ENCODE results near the gene MTARC2.

The MTARC2 gene

DNA sequence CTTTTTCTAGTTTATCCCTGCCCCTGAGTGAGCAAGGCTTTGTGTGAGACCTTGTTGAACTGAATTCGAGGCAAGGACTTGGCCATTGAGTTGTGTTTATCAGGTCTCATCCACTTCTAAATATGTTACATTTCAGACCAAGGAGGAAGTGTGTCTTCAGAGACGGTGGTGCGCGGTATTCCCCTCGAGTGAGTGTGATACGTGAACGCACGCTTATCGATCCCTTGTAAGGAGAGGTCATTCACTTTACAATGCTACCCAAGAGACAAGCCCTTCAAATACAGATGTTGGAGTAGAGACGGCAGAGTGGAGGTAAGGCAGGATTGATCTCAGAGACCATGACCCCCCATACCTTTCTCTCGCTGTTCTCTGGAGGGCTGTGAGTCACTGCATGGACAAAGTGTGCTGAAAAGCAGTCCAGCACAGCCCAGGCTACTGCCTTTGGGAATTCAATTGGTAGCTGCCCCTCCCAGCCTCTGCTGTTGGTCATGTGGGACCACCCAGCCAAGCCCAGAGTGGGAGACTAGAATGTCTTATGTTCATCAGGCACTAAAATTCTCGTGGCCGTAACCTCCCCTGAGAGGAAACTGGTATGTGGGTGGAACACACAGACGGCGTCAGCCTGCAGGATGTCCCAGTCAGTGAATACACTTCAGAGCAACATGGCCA lies 22.3 kb downstream of the MTARC2 start:
- DNase-seq, result peak; percentile 25

DNA sequence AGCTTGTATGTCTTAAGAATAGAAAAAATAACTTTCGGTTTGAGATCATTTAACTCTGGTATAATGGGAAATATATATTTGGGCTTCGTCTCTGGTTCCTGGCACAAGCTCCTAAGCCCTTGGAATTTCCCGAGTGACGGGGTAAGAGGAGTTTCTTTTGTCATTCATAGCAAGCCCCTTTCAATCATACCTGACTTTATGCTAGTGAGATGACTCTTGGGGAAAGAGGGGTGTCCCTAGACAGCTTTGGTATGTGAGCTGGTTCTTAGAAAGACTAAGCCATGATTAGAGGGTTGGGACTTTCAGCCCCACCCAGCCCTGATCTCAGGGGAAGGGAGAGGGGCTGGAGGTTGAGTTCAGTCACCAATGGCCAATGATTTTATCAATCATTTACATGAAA lies 24.7 kb downstream of the MTARC2 start:
- DNase-seq, result no peak

DNA sequence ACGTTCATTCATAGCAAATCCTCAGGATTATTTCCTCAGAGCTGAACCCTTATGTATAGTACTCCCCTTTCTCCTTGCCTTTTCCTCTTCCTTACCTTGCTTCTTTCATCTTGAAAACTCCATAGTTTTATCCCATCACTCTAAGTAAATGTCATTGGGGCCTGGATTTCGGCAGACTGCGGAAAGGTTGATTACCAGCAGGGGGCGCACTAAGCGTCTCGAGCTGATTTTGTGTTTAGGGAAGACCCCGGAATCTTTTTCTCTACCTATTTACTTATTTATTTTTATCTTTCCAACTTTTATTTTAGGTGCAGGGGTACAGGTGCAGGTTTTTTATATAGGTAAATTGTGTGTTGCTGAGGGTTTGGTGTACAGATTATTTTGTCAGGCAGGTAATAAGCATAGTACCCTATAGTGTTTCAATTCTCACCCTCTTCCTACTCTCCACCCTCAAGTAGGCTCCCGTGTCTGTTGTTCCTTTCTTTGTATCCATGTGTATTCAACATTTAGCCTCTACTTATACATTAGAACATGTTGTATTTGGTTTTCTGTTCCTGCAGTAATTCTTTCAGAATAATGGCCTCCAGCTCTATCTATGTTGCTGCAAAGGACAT lies 27.2 kb downstream of the MTARC2 start:
- DNase-seq, result no peak

DNA sequence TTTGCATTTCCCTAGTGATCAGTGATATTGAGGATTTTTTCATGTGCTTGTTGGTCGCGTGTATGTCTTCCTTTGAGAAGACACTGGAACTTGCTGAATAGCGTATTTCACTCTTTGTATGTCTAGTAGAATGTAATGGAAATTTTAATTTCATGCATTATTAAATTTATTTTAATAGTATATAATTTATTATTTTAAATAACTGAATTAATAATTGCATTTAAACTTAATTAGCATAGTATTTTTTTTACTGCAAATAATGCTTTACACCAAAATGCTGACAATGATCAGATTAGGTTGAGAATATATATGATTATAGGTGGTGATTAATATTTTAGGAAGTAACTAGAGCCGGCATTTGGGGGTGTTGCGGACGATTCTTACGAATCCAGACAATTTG lies 28.1 kb downstream of the MTARC2 start:
- DNase-seq, result no peak

DNA sequence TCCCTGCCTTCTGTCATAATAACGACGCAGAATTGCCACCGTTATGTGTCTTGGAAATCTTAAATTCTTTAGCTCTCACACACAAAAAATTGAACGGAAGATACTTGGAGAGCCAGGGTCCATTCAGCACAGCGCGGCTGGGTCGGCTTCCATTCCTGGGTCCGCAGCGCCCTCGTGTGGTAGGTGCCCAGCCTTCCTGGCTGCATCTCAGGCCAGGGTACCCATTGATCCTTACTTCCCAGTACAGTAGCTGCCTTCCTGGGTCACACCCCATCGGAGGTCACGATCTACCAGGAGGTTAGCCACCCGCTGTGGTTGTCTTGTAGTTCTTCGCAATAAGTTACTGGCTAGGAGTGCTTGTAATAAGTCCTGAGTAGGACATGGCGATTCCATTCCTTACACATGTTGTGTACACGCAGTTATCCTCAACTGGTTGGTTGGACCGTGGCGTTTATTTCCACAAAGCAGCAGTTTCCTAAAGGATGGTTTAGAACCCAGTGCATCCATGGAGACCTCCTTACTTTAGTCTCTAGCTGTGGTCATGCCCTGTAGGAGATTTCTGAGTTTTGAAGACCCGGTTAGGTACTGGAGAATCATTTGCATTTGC lies 28.7 kb downstream of the MTARC2 start:
- peak; percentile 57 for DNase-seq

DNA sequence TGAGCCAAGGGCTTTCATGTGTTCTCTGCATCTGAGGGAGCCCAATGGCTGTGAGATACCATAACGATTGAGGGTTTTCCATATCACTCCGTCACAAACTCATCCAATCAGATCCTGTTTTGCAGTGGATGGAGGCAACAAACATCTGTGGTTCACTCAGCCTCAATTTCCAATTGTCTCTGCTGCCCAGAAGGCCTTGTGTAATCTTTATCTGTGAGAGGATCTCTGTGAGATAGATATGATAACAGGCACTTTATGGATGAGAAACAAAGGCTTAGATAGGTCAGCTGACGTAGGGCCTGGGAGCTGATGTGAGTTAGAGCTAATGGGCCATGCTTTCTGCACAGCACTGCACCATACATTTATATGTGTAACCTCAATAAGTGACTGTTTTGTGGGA lies 35.3 kb downstream of the MTARC2 start:
- DNase-seq, result no peak

DNA sequence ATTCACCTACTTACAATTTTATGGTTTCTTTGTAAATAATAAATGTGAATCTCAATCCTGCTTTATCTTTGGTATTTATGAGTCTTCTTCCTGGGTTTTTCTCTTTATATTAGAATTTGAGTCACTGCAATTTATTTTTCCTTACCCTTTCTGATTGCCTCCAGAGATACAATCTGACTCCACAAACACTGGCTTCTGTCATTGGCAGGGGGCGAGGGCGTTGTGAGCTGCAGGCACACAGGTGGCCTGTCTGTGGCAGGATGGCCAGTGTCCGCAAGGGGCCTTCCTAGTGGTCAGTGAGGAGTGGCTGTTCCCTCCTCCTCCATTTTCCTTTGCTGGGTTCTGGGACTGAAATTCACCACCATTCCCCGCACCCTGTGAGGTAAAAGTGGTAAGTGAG lies 36.6 kb downstream of the MTARC2 start:
- no peak for DNase-seq

DNA sequence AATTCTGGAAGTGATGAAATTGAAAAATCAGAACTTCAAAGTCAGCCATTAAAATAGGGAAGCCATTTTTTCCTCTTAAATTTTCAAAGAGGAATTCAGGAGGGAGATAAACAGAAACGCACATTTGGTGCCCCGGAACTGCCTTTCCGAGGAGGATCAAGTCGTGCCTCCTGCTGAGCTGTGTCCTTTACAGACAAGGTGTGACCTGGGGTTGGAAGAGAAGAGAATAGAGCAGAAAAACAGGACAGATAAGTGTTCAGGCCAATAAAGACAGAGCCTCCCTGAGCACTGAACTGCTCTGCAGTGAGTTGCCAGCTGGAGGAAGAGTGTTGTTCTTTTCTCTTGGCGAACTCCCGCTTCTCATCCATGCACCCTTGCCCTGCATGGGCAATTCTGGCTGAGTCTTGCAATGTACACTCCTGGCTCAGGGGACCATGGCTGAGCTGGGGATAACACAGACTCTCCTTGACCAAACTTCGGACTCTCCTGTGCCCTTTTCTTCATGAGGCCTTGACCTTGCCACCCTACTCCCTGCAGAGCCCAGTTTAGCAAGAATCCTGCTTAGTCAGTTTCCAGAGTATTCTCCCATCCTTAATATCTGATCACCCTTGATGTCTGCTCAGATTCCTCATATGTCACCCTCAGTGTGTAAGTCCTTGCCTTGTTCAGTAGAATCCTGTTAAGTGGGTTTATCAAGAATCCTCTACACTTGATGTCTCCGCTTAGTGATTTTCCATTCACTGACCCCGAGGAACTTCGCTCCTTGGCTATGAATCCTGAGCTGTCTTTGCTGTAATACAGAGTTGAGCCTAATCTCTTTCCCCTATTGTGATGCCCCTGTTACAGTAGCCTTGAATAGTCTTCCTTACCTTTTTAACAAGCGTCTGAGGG lies 37.3 kb downstream of the MTARC2 start:
- DNase-seq, result no peak

DNA sequence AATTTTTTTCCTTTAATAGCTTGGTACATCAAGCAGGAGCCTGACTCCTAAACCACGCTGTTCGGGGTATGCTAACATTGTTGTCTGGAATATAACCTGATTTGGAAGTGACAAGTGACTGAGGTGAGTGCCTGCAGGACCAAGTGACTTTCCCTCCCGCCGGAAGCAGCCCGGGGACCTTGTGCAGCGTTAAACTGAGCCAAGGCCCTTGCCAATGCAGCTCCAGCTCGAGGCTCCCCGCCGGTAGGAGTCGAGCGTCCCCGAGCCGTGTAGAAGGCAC lies 37.9 kb downstream of the MTARC2 start:
- no peak for DNase-seq

DNA sequence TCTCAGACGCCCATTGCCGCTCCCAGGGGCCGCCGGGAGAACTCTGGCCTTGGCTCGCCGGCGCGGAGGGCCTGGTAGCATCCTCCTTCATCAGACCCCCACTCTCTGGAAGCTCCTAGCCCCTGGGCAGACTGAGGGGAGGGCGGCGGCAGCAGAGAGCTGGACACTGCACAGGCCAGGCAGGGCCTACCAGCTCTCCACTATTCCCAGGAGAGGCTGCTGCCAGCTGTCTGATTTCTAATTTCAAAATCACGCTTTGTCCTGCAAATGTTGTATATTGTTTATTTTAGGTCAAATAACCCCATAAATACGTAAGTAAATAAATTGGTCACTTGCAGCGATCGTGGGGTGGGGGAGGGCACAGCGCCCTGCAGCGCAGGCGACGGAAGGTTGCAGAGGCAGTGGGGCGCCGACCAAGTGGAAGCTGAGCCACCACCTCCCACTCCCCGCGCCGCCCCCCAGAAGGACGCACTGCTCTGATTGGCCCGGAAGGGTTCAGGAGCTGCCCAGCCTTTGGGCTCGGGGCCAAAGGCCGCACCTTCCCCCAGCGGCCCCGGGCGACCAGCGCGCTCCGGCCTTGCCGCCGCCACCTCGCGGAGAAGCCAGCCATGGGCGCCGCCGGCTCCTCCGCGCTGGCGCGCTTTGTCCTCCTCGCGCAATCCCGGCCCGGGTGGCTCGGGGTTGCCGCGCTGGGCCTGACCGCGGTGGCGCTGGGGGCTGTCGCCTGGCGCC lies 38.4 kb downstream of the MTARC2 start, which contains the start of gene MTARC1:
TSS of gene MTARC1 (plus strand) at position 577 of the 732 bp plus-strand sequence. CDS start at position 609, 32 bp downstream.
- DNase-seq, result no peak

DNA sequence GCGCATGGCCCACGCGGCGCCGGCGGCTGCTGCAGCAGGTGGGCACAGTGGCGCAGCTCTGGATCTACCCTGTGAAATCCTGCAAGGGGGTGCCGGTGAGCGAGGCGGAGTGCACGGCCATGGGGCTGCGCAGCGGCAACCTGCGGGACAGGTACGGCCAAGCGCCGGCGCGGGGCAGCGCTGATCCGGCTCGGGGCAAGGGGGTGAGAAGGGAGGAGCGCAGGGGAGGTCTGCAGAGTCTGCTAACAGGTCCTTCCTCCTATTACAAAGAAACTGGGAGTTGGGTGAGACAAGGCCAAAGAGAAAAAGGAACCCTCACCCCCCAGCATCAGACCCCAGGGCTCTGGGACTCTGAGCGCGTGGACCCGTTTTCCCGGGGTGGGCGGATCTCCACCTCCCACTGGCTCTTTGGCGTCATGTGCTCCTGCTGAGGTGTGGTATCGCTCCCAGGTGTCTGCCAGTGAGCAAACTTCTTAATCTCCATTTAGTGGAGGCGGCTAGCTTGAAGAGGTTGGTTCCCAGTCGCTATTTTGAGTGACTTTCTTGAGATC lies 39.0 kb downstream of the MTARC2 start:
- no peak for DNase-seq

DNA sequence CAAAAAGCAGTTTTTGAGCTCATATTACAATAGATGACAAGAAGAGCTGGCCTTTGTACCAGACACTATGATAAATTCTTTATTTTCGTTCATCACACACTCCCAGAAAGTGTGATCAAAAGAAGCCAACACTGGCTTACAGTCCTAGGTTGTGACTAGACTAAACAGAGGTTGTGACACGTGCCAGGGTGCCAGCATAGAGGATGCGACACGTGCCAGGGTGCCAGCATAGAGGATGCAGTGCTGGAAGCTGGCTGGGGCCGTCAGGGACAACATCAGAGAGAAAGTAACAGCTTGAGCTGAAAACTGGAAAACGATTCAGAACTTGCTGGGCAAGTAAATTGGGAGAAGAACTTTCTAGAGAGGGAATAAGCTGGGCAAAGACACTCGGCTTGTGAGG lies 40.8 kb downstream of the MTARC2 start:
- DNase-seq, result no peak

DNA sequence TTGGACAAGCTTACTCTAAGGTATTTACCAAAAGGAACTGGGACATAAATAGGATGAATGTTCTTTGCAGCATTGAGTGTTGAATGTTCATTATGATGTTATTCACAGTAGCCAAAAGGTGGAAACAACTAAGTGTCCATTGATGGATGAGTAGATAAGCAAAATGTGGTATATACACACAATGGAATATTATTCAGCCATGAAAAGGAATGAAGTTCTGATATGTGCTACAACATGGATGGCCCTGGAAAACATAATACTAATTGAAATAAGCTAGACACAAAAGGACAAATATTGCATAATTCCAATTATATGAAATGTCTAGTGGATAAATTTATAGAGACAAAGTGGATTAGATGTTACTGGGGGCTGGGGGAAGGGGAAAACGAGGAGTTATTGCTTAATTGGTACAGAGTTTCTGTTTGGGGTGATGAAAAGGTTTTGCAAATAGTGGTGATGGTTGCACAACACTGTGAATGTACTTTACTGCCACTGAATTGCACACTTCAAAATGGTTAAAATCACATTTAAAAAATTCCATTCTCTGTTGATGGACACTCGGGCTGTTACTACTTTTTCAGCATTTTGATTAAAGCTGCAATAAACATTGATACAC lies 41.5 kb downstream of the MTARC2 start:
- no peak for DNase-seq

DNA sequence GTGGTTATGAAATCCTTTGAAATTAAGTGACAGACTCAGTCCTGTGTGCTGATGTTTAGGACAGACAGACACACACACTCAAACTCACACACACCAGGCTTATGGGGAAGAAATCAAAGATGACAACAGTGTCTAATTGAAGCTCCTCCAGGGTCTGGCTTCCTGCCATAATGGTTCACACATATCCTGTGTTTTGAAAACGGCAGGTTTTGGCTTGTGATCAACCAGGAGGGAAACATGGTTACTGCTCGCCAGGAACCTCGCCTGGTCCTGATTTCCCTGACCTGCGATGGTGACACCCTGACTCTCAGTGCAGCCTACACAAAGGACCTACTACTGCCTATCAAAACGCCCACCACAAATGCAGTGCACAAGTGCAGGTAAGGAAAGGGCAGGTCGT lies 43.2 kb downstream of the MTARC2 start:
- DNase-seq, result no peak

DNA sequence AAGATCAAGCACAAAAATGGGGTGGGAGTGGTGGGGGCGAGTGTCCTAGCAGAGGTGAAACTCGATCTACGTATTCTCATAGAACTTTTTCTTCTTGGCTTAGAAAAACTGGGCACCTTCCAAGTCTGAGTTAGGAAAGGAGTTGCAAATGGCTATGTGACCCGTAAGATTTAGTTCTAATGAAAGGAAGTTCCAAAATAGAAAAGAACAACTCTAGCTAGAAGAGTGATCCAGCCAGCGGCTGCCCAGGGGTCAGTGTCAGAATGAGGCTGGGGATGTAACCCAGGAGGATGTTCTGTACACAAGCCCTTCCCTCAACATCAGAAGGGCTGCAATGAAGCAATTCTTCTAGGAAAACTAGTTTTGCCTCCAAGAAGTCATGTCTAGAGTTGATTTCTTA lies 43.8 kb downstream of the MTARC2 start:
- no peak for DNase-seq

DNA sequence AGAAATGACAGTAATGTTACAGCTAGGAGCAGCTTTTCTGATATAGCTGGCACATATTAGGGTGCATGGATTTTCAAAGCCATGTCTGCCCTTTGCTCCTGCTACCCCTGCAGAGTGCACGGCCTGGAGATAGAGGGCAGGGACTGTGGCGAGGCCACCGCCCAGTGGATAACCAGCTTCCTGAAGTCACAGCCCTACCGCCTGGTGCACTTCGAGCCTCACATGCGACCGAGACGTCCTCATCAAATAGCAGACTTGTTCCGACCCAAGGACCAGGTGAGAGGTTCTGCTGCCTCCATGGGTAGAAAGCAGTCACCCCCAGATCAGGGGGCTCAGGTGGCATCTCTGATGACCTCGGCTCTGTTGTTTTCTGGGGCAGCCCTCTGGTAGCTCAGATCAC lies 48.4 kb downstream of the MTARC2 start:
- DNase-seq, result no peak

DNA sequence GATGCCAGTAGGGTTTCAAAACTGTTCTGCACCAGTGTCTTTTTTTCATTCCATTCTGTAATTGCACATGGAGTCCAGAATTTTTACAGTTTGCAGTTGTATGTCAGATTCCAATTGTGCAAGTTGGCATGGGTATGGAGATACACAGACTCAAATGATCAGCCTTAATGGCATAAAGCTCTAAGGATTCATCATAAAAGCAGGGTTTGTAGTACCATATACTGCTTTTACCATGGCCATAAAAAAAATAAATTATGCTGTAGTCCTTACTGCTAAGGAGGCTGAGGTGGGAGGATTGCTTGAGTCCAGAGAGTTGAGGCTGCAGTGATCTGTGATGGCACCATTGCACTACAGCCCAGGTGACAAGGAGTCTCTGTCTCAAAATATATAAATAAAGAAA lies 48.9 kb downstream of the MTARC2 start:
- no peak for DNase-seq

DNA sequence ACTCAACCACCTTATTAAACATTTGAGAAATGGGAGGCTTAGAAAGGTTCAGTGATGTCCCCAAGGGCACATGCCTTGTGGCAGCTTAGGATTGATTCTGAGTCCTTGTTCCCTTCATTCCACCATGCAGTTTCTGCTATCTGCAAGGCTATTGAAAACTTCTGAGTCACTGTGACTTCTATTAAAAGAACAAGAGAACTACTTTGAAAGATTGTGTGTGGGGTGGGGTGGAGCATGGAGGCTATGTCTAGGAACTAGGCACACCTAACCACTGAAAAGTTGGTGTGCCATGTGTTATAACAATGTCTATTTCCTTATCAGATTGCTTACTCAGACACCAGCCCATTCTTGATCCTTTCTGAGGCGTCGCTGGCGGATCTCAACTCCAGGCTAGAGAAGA lies 49.4 kb downstream of the MTARC2 start:
- no peak for DNase-seq

DNA sequence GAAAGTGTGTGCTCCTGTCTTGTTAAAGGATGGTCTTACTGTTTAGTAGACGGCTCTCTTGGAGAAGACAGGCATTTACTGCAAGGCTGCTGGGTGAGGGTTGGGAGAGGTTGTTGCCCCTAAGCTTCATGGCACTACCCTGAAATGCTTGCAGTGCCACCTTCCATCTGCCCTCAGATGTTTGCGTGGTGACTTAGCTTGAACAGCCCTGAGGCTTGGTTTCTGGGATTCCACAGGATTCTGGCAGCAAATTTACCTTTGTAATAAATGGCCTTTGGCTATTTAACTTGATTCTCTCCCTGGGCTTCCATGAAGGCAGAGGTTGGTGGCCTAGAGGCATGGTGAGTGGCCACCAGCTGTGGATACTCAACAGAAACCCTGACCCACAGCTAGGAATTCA lies 50.2 kb downstream of the MTARC2 start:
- DNase-seq, result no peak

DNA sequence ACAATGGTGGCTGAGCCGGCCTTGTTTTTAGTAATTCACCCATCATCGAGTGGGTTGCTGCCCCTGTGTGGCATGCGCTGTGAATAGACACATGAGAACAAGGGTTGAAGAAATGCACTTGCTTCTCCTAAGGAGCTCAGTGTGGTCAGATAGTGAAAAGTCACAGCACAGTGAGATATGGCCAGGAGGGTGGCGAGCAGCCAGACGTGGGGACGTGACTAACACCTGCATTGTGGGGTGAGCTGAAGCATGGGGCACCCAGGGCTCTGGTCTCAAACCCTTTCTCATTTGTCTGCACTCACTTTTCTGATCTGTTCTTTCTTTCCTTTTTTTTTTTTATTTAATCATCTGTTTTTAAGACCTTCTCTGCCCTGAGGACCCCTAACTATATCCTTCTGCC lies 52.1 kb downstream of the MTARC2 start:
- DNase-seq, result no peak

DNA sequence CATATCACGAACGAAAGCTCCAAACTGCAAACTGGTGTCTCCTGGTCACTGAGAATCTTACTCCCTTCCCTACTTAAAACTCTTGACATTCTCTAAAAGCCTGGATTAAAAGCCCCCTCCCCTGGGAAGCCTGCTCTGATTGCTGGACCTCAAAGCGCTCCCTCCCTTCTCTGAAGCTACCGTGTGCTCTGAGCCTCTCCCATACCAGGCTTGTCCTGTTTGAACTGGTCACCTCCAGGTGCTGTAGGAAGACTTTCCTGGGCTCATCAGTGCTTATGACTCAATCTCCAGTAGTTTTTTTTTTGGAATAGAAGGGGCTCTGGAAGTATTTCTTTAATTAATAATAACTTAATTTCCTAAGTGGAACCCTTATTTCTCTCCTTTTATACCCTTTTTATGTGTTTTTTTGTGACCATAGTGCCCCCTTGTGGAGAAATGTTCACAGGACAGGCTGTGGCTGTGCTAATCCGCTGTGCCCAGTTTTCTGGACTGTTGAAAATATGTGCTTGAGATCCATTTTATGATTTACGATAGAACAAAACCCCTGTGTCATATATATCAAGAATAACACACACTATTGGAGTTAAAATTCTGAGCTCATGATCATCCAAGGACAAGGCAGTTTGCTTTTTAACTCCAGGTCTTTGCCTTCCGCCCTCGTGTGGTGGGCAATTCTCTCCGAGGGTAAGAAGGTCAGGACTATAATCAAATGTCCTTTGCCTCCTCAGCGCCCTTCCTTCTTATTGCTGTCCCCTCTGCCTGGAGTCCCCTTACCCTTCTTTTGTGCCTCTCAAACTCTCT lies 55.5 kb downstream of the MTARC2 start:
- DNase-seq, result no peak

Measured in CD4-positive, alpha-beta T cell treated with Interferon gamma for 1 hour (primary cell).